Stimulated activated CD8-positive, alpha-beta memory T cell treated with anti-CD3 and anti-CD28 coated beads, Interleukin-4, amount 100 ng/mL, for 24 hours (primary cell): ENCODE measurements around the gene CCDC171.
"Not testable (repeated sequence)": the region's sequence is repeated elsewhere in the genome, so short reads cannot be mapped to it uniquely, and the experiment has no call there.

Experiments
- DNase-seq: peaks from one replicate; pipeline ENCODE4 v3.0.0-alpha.2; 2020; ENCODE audit warnings: low read depth

CCDC171 gene

GRCh38 chr9:15763371-15763770, 210.5 kb downstream of the CCDC171 start:
- DNase-seq = no peak

GRCh38 chr9:15764131-15764530, 211.3 kb downstream of the CCDC171 start:
- DNase-seq = no peak

- DNase-seq = no peak
Observed at GRCh38 chr9:15769547-15769946, 216.7 kb downstream of the CCDC171 start.

- no peak for DNase-seq
Observed at GRCh38 chr9:15778861-15779260, 226.0 kb downstream of the CCDC171 start.

- no peak for DNase-seq
Observed at GRCh38 chr9:15782106-15782505, 229.3 kb downstream of the CCDC171 start.

- no peak for DNase-seq
Observed at GRCh38 chr9:15785584-15785983, 232.7 kb downstream of the CCDC171 start.

- DNase-seq = no peak
Observed at GRCh38 chr9:15786616-15787015, 233.8 kb downstream of the CCDC171 start.

- DNase-seq = not testable (repeated sequence)
Observed at GRCh38 chr9:15810219-15810899, 257.5 kb downstream of the CCDC171 start.

- no peak for DNase-seq
Observed at GRCh38 chr9:15813076-15813475, 260.2 kb downstream of the CCDC171 start.

- no peak for DNase-seq
Observed at GRCh38 chr9:15824310-15824709, 271.5 kb downstream of the CCDC171 start.

GRCh38 chr9:15831384-15831783, 278.5 kb downstream of the CCDC171 start:
- DNase-seq = no peak

- DNase-seq = no peak
Observed at GRCh38 chr9:15834541-15834940, 281.7 kb downstream of the CCDC171 start.

GRCh38 chr9:15837079-15837679, 284.3 kb downstream of the CCDC171 start:
- no peak for DNase-seq

GRCh38 chr9:15842051-15842450, 289.2 kb downstream of the CCDC171 start:
- no peak for DNase-seq

GRCh38 chr9:15843316-15843715, 290.5 kb downstream of the CCDC171 start:
- no peak for DNase-seq

- DNase-seq = no peak
Observed at GRCh38 chr9:15843931-15844330, 291.1 kb downstream of the CCDC171 start.

GRCh38 chr9:15846611-15847010, 293.8 kb downstream of the CCDC171 start:
- DNase-seq = no peak

- DNase-seq = no peak
Observed at GRCh38 chr9:15849871-15850270, 297.0 kb downstream of the CCDC171 start.

- no peak for DNase-seq
Observed at GRCh38 chr9:15851766-15852165, 298.9 kb downstream of the CCDC171 start.

- no peak for DNase-seq
Observed at GRCh38 chr9:15856591-15856990, 303.7 kb downstream of the CCDC171 start.

GRCh38 chr9:15867334-15867733, 314.5 kb downstream of the CCDC171 start:
- DNase-seq = no peak

- DNase-seq = no peak
Observed at GRCh38 chr9:15867988-15868387, 315.1 kb downstream of the CCDC171 start.

- no peak for DNase-seq
Observed at GRCh38 chr9:15873573-15874177, 320.8 kb downstream of the CCDC171 start.

GRCh38 chr9:15882328-15882727, 329.5 kb downstream of the CCDC171 start:
- no peak for DNase-seq
